OCI-LY3 (cell line): Measurements from ENCODE around the gene TMEM123.

Source experiments
- H2AFZ ChIP-seq: fragments of 200-600, 300-600 bp; shearing (Covaris generic); 2 replicates; pipeline ENCODE4 v1.6.0; 2014; ENCODE audit warnings: antibody characterized with exemption, low read depth, low read length
- H3K27ac ChIP-seq: fragments of 200-600, 300-600 bp; sonication (generic); 2 replicates; pipeline ENCODE4 v1.5.1; 2014; ENCODE audit warnings: mild to moderate bottlenecking, low read length, moderate library complexity, mixed read lengths
- H3K27me3 ChIP-seq: fragments of 200-600, 300-600 bp; sonication (generic); 2 replicates; pipeline ENCODE4 v1.6.1; 2014; ENCODE audit warnings: low read depth, low read length, mixed read lengths
- H3K36me3 ChIP-seq: fragments of 200-600, 300-600 bp; sonication (generic); replicated peaks from 2 replicates; pipeline ENCODE3; 2014; ENCODE audit warnings: low read depth, low read length, mixed read lengths
- H3K4me1 ChIP-seq: fragments of 300-600, 200-600 bp; sonication (generic); 2 replicates; pipeline ENCODE4 v1.6.1; 2014; ENCODE audit warnings: low read length, mixed read lengths
- H3K4me2 ChIP-seq: fragments of 200-600, 300-600 bp; sonication (generic); 2 replicates; pipeline ENCODE4 v1.6.1; 2014; ENCODE audit warnings: low read length, mixed read lengths
- H3K4me3 ChIP-seq: fragments of 300-600, 200-600 bp; sonication (generic); 2 replicates; pipeline ENCODE4 v1.5.1; 2014; ENCODE audit warnings: antibody characterized with exemption, mild to moderate bottlenecking, low read length, moderate library complexity
- H3K79me2 ChIP-seq: fragments of 300-600, 200-600 bp; shearing (Covaris generic); 2 replicates; pipeline ENCODE4 v1.6.1; 2014; ENCODE audit warnings: mild to moderate bottlenecking, low read length, mixed read lengths
- H3K9ac ChIP-seq: fragments of 300-600, 200-600 bp; shearing (Covaris generic); 2 replicates; pipeline ENCODE4 v1.6.0; 2014; ENCODE audit warnings: mild to moderate bottlenecking, low read length, moderate library complexity
- H3K9me3 ChIP-seq: fragments of 200-600, 300-600 bp; shearing (Covaris generic); 2 replicates; pipeline ENCODE4 v1.6.1; 2014; ENCODE audit warnings: low read length, mixed read lengths; ENCODE audit not compliant: insufficient read depth
- H4K20me1 ChIP-seq: fragments of 200-600, 300-600 bp; sonication (generic); 2 replicates; pipeline ENCODE4 v1.6.1; 2016; ENCODE audit warnings: low read length, mixed read lengths; ENCODE audit not compliant: insufficient read depth
- EZH2phosphoT487 ChIP-seq: fragments of 200-600 bp; shearing (Covaris generic); IDR thresholded peaks from 2 replicates; pipeline ENCODE4 v1.6.1; 2018; ENCODE audit warnings: antibody characterized with exemption, mixed run types, low read depth
- TF ChIP-seq, protein P1 (sequence below): fragments of 200-600, 300-600 bp; sonication (generic); IDR thresholded peaks from 2 replicates; pipeline ENCODE4 v1.5.1; 2014; ENCODE audit warnings: antibody characterized with exemption, low read length, low read depth

Gene TMEM123

DNA sequence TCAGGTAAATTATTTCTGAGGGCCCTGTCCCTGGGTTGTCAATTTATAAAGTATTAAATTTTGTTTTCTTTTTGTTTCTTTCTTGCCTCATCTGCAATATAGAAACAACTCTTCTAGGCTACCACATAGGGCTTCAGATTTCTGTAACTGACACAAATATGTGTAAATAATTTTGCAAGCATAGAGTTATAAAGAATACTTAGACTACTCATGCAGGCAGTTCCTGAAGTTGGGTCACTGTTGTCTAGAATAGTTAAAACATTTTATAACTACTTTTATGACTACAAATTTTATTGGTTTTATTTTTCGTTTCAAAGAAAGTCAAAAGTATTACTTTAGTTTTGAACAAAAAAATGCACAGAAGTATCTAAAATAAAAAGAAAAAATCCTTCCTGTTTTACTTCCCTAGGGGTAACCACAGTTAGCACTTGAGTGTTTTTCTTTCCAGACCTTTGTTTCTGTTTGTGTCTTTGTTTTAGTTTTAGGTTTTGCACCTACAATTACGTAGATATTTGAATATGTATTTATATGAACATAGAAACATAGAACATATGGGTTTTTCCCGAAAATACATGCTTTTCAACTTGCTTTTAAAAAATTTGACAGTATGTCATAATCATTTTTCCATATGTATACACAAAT, 12.4 kb upstream of the TMEM123 start:
- Histone ChIP-seq H4K20me1 (no peaks in the 10 kb centered on the region), H3K4me2 (0 out of 2 replicates have a peak overlapping the region, but pooled peaks have one; percentile 1), H3K79me2 (no peaks in the 10 kb centered on the region), H3K9me3 (no peaks in the 10 kb centered on the region), H3K36me3 (no peaks in the 10 kb centered on the region), H2AFZ (no peak overlapping the region), H3K4me1 (peaks cover 20% of the 10 kb centered on the region), H3K4me3 (no peak overlapping the region), H3K27ac (no peak overlapping the region), H3K27me3 (no peaks in the 10 kb centered on the region), H3K9ac (no peak overlapping the region)
- TF ChIP-seq, protein P1, sequence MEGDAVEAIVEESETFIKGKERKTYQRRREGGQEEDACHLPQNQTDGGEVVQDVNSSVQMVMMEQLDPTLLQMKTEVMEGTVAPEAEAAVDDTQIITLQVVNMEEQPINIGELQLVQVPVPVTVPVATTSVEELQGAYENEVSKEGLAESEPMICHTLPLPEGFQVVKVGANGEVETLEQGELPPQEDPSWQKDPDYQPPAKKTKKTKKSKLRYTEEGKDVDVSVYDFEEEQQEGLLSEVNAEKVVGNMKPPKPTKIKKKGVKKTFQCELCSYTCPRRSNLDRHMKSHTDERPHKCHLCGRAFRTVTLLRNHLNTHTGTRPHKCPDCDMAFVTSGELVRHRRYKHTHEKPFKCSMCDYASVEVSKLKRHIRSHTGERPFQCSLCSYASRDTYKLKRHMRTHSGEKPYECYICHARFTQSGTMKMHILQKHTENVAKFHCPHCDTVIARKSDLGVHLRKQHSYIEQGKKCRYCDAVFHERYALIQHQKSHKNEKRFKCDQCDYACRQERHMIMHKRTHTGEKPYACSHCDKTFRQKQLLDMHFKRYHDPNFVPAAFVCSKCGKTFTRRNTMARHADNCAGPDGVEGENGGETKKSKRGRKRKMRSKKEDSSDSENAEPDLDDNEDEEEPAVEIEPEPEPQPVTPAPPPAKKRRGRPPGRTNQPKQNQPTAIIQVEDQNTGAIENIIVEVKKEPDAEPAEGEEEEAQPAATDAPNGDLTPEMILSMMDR = no peak
- no peak for TF ChIP-seq EZH2phosphoT487

DNA sequence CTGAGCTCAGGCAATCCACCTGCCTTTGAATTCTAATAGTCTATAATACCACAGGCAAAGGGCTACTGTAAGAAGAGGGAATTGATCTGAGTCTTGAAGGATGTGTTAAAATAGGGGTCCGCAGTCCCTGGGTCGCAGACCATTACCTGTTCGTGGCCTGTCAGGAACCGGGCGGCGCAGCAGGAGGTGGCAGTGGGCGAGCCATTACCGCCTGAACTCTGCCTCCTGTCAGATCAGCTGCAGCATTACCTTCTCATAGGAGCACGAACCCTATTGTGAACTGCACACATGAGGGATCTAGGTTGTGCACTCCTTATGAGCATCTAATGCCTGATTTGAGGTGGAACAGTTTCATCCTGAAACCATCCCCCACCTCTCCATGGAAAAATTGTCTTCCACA, 11.5 kb upstream of the TMEM123 start:
- no peaks in the 10 kb centered on the region for H3K27me3 ChIP-seq
- H4K20me1 ChIP-seq = no peaks in the 10 kb centered on the region
- H3K4me3 ChIP-seq = no peak overlapping the region
- H3K9ac ChIP-seq = no peak overlapping the region
- peaks cover 11% of the 10 kb centered on the region for H3K4me1 ChIP-seq
- no peak overlapping the region for H3K4me2 ChIP-seq
- no peaks in the 10 kb centered on the region for H3K36me3 ChIP-seq
- H2AFZ ChIP-seq = no peak overlapping the region
- TF ChIP-seq EZH2phosphoT487 = no peak
- TF ChIP-seq, protein P1 = no peak
- H3K27ac ChIP-seq = no peak overlapping the region
- H3K79me2 ChIP-seq = no peaks in the 10 kb centered on the region
- H3K9me3 ChIP-seq = no peaks in the 10 kb centered on the region

DNA sequence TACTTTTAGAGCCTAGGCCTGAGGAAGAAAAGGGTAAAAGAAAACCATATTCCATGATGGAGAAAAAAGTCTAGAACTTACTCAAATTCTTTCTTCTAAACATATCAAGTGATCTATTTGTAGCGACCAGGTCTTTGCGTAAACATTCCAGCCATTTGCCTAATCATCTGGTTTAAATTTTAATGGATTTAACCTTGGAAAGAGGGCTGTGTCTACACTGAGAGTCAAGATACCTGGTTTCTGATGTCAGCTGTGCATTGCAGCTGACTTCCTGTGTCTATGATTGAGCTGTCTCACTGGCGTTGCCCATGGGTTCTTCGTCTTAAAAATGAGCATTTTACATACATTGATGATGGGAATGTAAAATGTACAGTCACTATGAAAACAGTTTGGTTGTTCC, 10.0 kb upstream of the TMEM123 start:
- no peaks in the 10 kb centered on the region for H3K9me3 ChIP-seq
- H3K79me2 ChIP-seq = no peaks in the 10 kb centered on the region
- H3K4me1 ChIP-seq = peaks cover 16% of the 10 kb centered on the region
- no peaks in the 10 kb centered on the region for H3K27me3 ChIP-seq
- H3K9ac ChIP-seq = no peak overlapping the region
- no peaks in the 10 kb centered on the region for H3K36me3 ChIP-seq
- no peaks in the 10 kb centered on the region for H4K20me1 ChIP-seq
- no peak overlapping the region for H2AFZ ChIP-seq
- H3K4me2 ChIP-seq = no peak overlapping the region
- no peak overlapping the region for H3K4me3 ChIP-seq
- no peak overlapping the region for H3K27ac ChIP-seq
- TF ChIP-seq EZH2phosphoT487 = no peak
- TF ChIP-seq, protein P1 = no peak

DNA sequence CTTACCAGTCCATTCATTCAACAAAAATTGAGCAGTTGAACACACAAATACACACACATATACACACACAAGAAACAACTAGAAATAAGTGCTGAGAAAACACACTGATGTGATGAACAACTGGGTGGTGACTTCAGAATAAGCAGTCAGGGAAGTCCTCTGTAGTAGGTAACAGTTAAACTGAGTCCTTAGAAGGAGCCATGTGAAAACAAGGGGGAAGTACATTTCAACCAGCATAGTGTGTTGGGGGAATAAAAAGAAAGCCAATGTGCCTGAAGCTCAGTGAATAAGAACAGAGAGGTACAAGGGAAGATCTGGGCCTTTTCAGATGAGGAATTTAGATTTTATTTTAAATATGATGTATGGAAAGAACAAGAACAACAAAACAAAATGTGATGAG, 6.8 kb upstream of the TMEM123 start:
- H2AFZ ChIP-seq = no peak overlapping the region
- H3K9ac ChIP-seq = no peak overlapping the region

More for the DNA sequence above, 6.8 kb upstream of the TMEM123 start:
- Histone ChIP-seq H3K27me3 (no peaks in the 10 kb centered on the region), H3K79me2 (no peaks in the 10 kb centered on the region), H3K9me3 (no peaks in the 10 kb centered on the region), H3K27ac (no peak overlapping the region), H4K20me1 (no peaks in the 10 kb centered on the region), H3K36me3 (no peaks in the 10 kb centered on the region), H3K4me1 (peaks cover 18% of the 10 kb centered on the region), H3K4me2 (no peak overlapping the region), H3K4me3 (no peak overlapping the region)
- TF ChIP-seq, protein P1 = no peak
- TF ChIP-seq EZH2phosphoT487 = no peak
